GM19328 (cell line): Measurements from ENCODE around the gene BCCIP.

ENCODE experiments used
- ATAC-seq: cut with Tn5 transposase; IDR thresholded peaks from one replicate; pipeline ENCODE4 v1.9.1; 2021; ENCODE audit warnings: mild to moderate bottlenecking, moderate library complexity; ENCODE audit not compliant: unreplicated experiment

Gene BCCIP

GRCh38 chr10:125822878-125823662 lies at the start of gene BCCIP, which contains the start of gene UROS:
TSS of gene BCCIP (plus strand) at chr10:125823546. CDS start at chr10:125823558, 12 bp downstream.
TSS of gene UROS (minus strand) at chr10:125823258. CDS start at chr10:125816499, 6,759 bp downstream.
- peak; percentile 70 for ATAC-seq

GRCh38 chr10:125773687-125774543 lies 49.4 kb upstream of the BCCIP start:
- no peak for ATAC-seq

- no peak for ATAC-seq
Measured at GRCh38 chr10:125774581-125775191, 48.7 kb upstream of the BCCIP start.

GRCh38 chr10:125775491-125776106 lies 47.7 kb upstream of the BCCIP start, which contains the start of gene MMP21:
TSS of gene MMP21 (minus strand) at chr10:125775821. CDS start at chr10:125775821, 0 bp downstream.
- ATAC-seq = no peak

GRCh38 chr10:125777806-125778205 lies 45.5 kb upstream of the BCCIP start:
- no peak for ATAC-seq

- no peak for ATAC-seq
Measured at GRCh38 chr10:125778556-125778955, 44.8 kb upstream of the BCCIP start.

GRCh38 chr10:125779403-125780327 lies 43.7 kb upstream of the BCCIP start:
- ATAC-seq = no peak

GRCh38 chr10:125781374-125781773 lies 42.0 kb upstream of the BCCIP start:
- ATAC-seq = no peak

- no peak for ATAC-seq
Measured at GRCh38 chr10:125782054-125782453, 41.3 kb upstream of the BCCIP start.

GRCh38 chr10:125782616-125783015 lies 40.7 kb upstream of the BCCIP start:
- ATAC-seq = no peak

- ATAC-seq = no peak
Measured at GRCh38 chr10:125783408-125783807, 39.9 kb upstream of the BCCIP start.

- ATAC-seq = peak; percentile 55
Measured at GRCh38 chr10:125783957-125784356, 39.4 kb upstream of the BCCIP start.

GRCh38 chr10:125785791-125786190 lies 37.6 kb upstream of the BCCIP start:
- ATAC-seq = no peak

- ATAC-seq = no peak
Measured at GRCh38 chr10:125788156-125789034, 35.0 kb upstream of the BCCIP start.

- ATAC-seq = no peak
Measured at GRCh38 chr10:125792342-125793300, 30.7 kb upstream of the BCCIP start.

- no peak for ATAC-seq
Measured at GRCh38 chr10:125795128-125795527, 28.2 kb upstream of the BCCIP start.

GRCh38 chr10:125795637-125796190 lies 27.6 kb upstream of the BCCIP start:
- no peak for ATAC-seq
